Smooth muscle cell (in vitro differentiated cells): ENCODE results near the gene ZDHHC6. TPM values are rescaled to one million over a fixed set of nuclear protein-coding genes. Genes with fewer than 3 reads are reported as not detected.

Experiments used
- DNase-seq: peaks from one replicate; lab custom pipeline; 2025; ENCODE audit not compliant: unreplicated experiment; lab: John Stamatoyannopoulos, UW
- H2AFZ ChIP-seq: fragments of 200-600 bp; sonication (generic); 2 replicates; pipeline ENCODE4 v1.6.0; 2016; ENCODE audit warnings: antibody characterized with exemption, low read depth, mild to moderate bottlenecking
- H3F3A ChIP-seq: fragments of 200-600 bp; sonication (generic); 2 replicates; pipeline ENCODE4 v1.6.0; 2017; ENCODE audit warnings: antibody characterized with exemption, low read depth
- H3K27ac ChIP-seq: fragments of 200-600 bp; sonication (generic); 2 replicates; pipeline ENCODE4 v1.5.1; 2016; ENCODE audit warnings: low read depth, mild to moderate bottlenecking
- H3K27me3 ChIP-seq: fragments of 200-600 bp; sonication (generic); 2 replicates; pipeline ENCODE4 v1.6.1; 2016; ENCODE audit warnings: low read depth, mild to moderate bottlenecking
- H3K36me3 ChIP-seq: fragments of 200-600 bp; sonication (generic); 2 replicates; pipeline ENCODE4 v1.5.1; 2016; ENCODE audit warnings: low read depth
- H3K4me1 ChIP-seq: fragments of 200-600 bp; sonication (generic); 2 replicates; pipeline ENCODE4 v1.5.1; 2016; ENCODE audit warnings: low read depth
- H3K4me2 ChIP-seq: fragments of 200-600 bp; sonication (generic); 2 replicates; pipeline ENCODE4 v1.6.0; 2016; ENCODE audit warnings: mild to moderate bottlenecking
- H3K4me3 ChIP-seq: fragments of 200-600 bp; sonication (generic); 2 replicates; pipeline ENCODE4 v1.5.1; 2016; ENCODE audit warnings: mild to moderate bottlenecking
- H3K79me2 ChIP-seq: fragments of 200-600 bp; sonication (generic); 2 replicates; pipeline ENCODE4 v1.6.0; 2016; ENCODE audit warnings: low read depth, mild to moderate bottlenecking
- H3K9ac ChIP-seq: fragments of 200-600 bp; sonication (generic); 2 replicates; pipeline ENCODE4 v1.6.0; 2016; ENCODE audit warnings: low read depth
- H3K9me3 ChIP-seq: fragments of 200-600 bp; sonication (generic); replicated peaks from 2 replicates; pipeline ENCODE4 v1.5.1; 2016; ENCODE audit warnings: low read depth
- H4K20me1 ChIP-seq: fragments of 200-600 bp; sonication (generic); 2 replicates; pipeline ENCODE4 v1.6.0; 2016; ENCODE audit warnings: low read depth
- WGBS: methylation state at CpG from one replicate; pipeline ENCODE4 v1.1.7; 2016; ENCODE audit warnings: low lambda C conversion rate; 5-methylcytosine and 5-hydroxymethylcytosine counted together
- polyA plus RNA-seq: library from polyadenylated mRNA; unstranded; fragments of >200 nt; fragmentation: Nextera tagmentation; extraction: Ambion mirVana; gene quantifications from 2 replicates; pipeline ENCODE4 v1.2.1, GENCODE V29; 2016
- total RNA-seq: library from RNA; depleted of rRNA; stranded (reverse); fragments of >200 nt; gene quantifications from 2 replicates; pipeline ENCODE4 v1.2.3, GENCODE V29; 2014
- TF ChIP-seq, protein P1 (sequence below): fragments of 200-600 bp; sonication (generic); IDR thresholded peaks from 2 replicates; pipeline ENCODE4 v1.5.1; 2017; ENCODE audit warnings: borderline replicate concordance, mild to moderate bottlenecking, antibody characterized with exemption; ENCODE audit not compliant: insufficient read depth, poor library complexity, severe bottlenecking

ZDHHC6 gene
- total and polyA plus RNA-seq, 2 experiments from 2014 or later, result 19.2 to 19.7 TPM

DNA sequence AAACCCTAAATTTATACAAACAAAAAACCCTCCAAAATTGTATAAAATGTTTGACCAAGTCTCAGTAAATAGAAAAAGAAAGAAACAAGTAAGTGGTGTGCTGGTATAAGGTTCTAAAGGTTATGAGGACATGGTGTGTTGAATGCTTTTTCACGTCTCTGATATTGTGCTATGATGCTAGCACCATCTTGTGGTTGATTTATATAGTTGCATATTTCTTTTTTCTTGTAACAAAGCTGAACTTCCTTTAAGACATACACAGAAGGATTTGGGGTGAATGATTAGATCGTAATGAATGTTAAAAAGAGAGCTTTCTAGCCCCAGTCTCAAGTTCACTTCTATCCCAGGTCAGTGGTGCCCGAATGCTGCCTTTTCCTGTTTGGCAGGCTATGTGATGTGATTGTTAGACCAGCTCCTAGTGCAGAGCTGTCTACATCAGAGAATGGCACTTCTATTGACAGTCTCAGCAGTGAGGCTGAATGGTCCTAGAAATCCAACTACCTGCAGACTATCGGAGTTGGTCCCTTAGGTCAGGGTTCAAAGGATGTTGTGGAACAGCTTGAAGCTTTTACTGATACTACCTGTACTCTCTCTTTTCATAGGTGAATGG lies 25.3 kb upstream of the ZDHHC6 start:
- Histone ChIP-seq H3F3A (no peaks in the 10 kb centered on the region), H4K20me1 (peaks cover 42% of the 10 kb centered on the region), H3K9me3 (no peaks in the 10 kb centered on the region), H2AFZ (no peak overlapping the region), H3K27ac (no peak overlapping the region), H3K4me3 (no peak overlapping the region), H3K4me1 (no peaks in the 10 kb centered on the region), H3K27me3 (no peaks in the 10 kb centered on the region), H3K9ac (no peak overlapping the region), H3K36me3 (no peaks in the 10 kb centered on the region), H3K4me2 (no peak overlapping the region), H3K79me2 (no peaks in the 10 kb centered on the region)
- no peak for DNase-seq
- 42% methylated on average over 4 of the region's 4 CpGs for WGBS
- TF ChIP-seq, protein P1, sequence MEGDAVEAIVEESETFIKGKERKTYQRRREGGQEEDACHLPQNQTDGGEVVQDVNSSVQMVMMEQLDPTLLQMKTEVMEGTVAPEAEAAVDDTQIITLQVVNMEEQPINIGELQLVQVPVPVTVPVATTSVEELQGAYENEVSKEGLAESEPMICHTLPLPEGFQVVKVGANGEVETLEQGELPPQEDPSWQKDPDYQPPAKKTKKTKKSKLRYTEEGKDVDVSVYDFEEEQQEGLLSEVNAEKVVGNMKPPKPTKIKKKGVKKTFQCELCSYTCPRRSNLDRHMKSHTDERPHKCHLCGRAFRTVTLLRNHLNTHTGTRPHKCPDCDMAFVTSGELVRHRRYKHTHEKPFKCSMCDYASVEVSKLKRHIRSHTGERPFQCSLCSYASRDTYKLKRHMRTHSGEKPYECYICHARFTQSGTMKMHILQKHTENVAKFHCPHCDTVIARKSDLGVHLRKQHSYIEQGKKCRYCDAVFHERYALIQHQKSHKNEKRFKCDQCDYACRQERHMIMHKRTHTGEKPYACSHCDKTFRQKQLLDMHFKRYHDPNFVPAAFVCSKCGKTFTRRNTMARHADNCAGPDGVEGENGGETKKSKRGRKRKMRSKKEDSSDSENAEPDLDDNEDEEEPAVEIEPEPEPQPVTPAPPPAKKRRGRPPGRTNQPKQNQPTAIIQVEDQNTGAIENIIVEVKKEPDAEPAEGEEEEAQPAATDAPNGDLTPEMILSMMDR, result peak; percentile 54

DNA sequence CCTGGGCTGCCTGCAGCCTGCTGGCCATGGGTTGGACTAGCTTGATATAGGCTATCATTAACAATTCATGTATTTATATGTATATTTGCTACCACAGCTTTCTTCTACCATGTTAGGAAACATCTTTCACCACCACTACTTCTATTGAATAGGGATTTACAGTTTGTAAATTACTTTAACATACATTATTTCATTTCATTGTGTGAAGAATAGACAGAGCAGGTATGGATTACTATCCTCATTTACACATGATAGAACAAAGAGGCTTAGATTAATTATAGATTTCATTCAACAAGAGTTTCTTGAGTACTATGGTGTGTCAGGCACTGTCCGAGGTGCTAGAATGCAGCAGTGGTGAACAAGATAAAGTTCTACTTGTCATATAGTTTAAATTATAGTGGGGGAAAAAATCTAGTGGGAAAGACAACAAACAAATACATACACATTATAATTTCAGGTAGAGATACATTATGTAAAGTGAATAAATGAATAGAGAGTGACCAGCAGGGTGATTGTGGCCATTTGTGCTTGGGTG lies 20.9 kb upstream of the ZDHHC6 start:
- no peaks in the 10 kb centered on the region for H3K9me3 ChIP-seq
- H3K4me2 ChIP-seq, result no peak overlapping the region
- H3K27me3 ChIP-seq, result no peaks in the 10 kb centered on the region
- H3K4me1 ChIP-seq, result no peaks in the 10 kb centered on the region
- H3K36me3 ChIP-seq, result peaks cover 12% of the 10 kb centered on the region
- H3K4me3 ChIP-seq, result no peak overlapping the region
- no peak overlapping the region for H3K9ac ChIP-seq
- TF ChIP-seq, protein P1, result no peak
- no peak overlapping the region for H3K27ac ChIP-seq
- 95% methylated on average over 1 of the region's 1 CpG for WGBS
- no peak for DNase-seq
- no peaks in the 10 kb centered on the region for H3F3A ChIP-seq
- H2AFZ ChIP-seq, result no peak overlapping the region
- no peaks in the 10 kb centered on the region for H3K79me2 ChIP-seq
- peaks cover 28% of the 10 kb centered on the region for H4K20me1 ChIP-seq

DNA sequence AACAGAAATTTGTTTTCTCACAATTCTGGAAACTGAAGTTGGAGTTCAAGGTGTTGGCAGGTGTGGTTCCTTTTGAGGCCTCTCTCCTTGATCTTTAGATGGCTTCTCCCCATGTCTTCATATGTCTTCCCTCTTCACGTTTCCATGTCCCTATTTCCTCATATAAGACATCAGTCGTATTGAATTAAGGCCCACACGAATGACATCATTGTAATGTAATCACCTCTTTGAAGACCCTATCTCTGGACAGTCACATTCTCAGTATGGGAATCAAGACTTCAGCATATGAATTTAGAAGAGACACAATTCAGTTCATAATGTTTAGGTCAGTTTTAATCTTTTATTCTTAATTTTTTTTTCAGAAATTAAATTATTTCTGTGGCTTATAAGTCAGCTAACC lies 20.1 kb upstream of the ZDHHC6 start:
- no peaks in the 10 kb centered on the region for H3K4me1 ChIP-seq
- no peaks in the 10 kb centered on the region for H3F3A ChIP-seq
- H3K9ac ChIP-seq, result no peak overlapping the region
- H3K27me3 ChIP-seq, result no peaks in the 10 kb centered on the region
- no peak overlapping the region for H2AFZ ChIP-seq
- H3K27ac ChIP-seq, result no peak overlapping the region
- H3K4me2 ChIP-seq, result no peak overlapping the region
- H4K20me1 ChIP-seq, result peaks cover 25% of the 10 kb centered on the region
- TF ChIP-seq, protein P1, result no peak
- DNase-seq, result no peak
- H3K79me2 ChIP-seq, result no peaks in the 10 kb centered on the region
- H3K36me3 ChIP-seq, result peaks cover 12% of the 10 kb centered on the region
- no peaks in the 10 kb centered on the region for H3K9me3 ChIP-seq
- no peak overlapping the region for H3K4me3 ChIP-seq
- 98% methylated on average over 3 of the region's 3 CpGs for WGBS
